ENCODE data around the gene ODF4.
"Not testable (repeated sequence)": the region's sequence is repeated elsewhere in the genome, so short reads cannot be mapped to it uniquely, and the experiment has no call there.

The ODF4 gene

DNA sequence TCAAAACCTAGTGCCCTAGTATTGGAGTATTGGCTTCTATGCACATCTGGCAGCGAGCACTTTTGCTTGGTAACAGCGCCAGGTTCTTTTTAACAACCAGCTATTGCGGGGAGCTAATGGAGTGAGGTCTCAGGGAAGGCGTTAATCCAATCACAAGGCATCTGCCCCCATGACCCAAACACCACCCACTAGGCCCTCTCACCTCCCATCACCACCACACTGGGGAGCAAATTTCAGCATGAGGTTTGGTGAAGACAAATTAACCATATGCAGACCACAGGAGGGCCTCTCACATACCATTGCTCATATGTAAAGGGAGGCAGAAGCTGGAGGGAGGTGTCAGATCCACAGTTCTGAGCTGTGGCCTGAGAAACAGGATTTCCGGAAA lies 893 bp upstream of the ODF4 start:
- TF ChIP-seq, protein P1, sequence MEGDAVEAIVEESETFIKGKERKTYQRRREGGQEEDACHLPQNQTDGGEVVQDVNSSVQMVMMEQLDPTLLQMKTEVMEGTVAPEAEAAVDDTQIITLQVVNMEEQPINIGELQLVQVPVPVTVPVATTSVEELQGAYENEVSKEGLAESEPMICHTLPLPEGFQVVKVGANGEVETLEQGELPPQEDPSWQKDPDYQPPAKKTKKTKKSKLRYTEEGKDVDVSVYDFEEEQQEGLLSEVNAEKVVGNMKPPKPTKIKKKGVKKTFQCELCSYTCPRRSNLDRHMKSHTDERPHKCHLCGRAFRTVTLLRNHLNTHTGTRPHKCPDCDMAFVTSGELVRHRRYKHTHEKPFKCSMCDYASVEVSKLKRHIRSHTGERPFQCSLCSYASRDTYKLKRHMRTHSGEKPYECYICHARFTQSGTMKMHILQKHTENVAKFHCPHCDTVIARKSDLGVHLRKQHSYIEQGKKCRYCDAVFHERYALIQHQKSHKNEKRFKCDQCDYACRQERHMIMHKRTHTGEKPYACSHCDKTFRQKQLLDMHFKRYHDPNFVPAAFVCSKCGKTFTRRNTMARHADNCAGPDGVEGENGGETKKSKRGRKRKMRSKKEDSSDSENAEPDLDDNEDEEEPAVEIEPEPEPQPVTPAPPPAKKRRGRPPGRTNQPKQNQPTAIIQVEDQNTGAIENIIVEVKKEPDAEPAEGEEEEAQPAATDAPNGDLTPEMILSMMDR (IDR thresholded peaks at IDR 0.05): no peak
- H3K36me3 ChIP-seq: no peaks in the 10 kb centered on the region
- H3K27me3 ChIP-seq: peaks cover 8% of the 10 kb centered on the region
- H3K9me3 ChIP-seq: no peaks in the 10 kb centered on the region
- H3K4me1 ChIP-seq (ENCODE audit: control insufficient read depth in 1 of 2, insufficient read depth in 1 of 2, low read depth in 1 of 2, low read length in 1 of 2): peaks cover 10 to 11% of the 10 kb centered on the region in 2 experiments
- H3K27ac ChIP-seq: no peak overlapping the region
- no peak overlapping the region for H3K4me3 ChIP-seq (ENCODE audit: low read depth in 1 of 2, low read length in 1 of 2)

DNA sequence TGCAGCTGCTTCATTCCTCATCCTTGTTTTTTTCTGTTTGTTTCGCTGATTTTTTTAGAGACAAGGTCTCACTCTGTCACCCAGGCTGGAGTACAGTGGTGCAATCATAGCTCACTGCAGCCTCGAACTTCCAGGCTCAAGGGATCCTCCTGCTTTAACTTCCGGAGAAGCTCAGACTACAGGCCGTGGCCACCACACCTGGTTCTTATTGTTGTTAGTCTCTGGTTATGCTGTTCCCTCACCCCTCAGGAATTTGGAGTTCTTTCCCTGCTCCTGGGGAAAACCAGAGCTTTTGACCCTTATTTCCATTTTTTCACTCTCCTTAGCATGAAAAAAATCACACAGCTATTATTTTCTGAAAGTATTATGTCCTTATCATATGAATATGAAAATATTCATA lies 1.8 kb downstream of the ODF4 start:
- Histone ChIP-seq H3K9me3 (no peaks in the 10 kb centered on the region), H3K4me1 (ENCODE audit: control insufficient read depth in 1 of 2, insufficient read depth in 1 of 2, low read depth in 1 of 2, low read length in 1 of 2) (peaks cover 10 to 11% of the 10 kb centered on the region in 2 experiments), H3K27me3 (peaks cover 22% of the 10 kb centered on the region), H3K27ac (no peak overlapping the region), H3K4me3 (ENCODE audit: low read depth in 1 of 2, low read length in 1 of 2) (no peak overlapping the region), H3K36me3 (no peaks in the 10 kb centered on the region)
- TF ChIP-seq, protein P1 (IDR thresholded peaks at IDR 0.05): no peak

GRCh38 chr17:8345052-8345690 lies 5.5 kb downstream of the ODF4 start:
- TF ChIP-seq, protein P1 (IDR thresholded peaks at IDR 0.05): no peak
- no peaks in the 10 kb centered on the region for H3K9me3 ChIP-seq
- no peaks in the 10 kb centered on the region for H3K36me3 ChIP-seq
- H3K4me3 ChIP-seq (ENCODE audit: low read depth in 1 of 2, low read length in 1 of 2): no peak overlapping the region
- peaks cover 33% of the 10 kb centered on the region for H3K27me3 ChIP-seq
- no peaks in the 10 kb centered on the region for H3K4me1 ChIP-seq (ENCODE audit: control insufficient read depth in 1 of 2, insufficient read depth in 1 of 2, low read depth in 1 of 2, low read length in 1 of 2)
- H3K27ac ChIP-seq: no peak overlapping the region

GRCh38 chr17:8345951-8346665 lies 6.5 kb downstream of the ODF4 start:
- Histone ChIP-seq H3K36me3 (no peaks in the 10 kb centered on the region), H3K4me1 (ENCODE audit: control insufficient read depth in 1 of 2, insufficient read depth in 1 of 2, low read depth in 1 of 2, low read length in 1 of 2) (no peaks in the 10 kb centered on the region), H3K9me3 (no peaks in the 10 kb centered on the region), H3K27me3 (peaks cover 33% of the 10 kb centered on the region), H3K4me3 (ENCODE audit: low read depth in 1 of 2, low read length in 1 of 2) (no peak overlapping the region), H3K27ac (no peak overlapping the region)
- TF ChIP-seq, protein P1 (IDR thresholded peaks at IDR 0.05): no peak

DNA sequence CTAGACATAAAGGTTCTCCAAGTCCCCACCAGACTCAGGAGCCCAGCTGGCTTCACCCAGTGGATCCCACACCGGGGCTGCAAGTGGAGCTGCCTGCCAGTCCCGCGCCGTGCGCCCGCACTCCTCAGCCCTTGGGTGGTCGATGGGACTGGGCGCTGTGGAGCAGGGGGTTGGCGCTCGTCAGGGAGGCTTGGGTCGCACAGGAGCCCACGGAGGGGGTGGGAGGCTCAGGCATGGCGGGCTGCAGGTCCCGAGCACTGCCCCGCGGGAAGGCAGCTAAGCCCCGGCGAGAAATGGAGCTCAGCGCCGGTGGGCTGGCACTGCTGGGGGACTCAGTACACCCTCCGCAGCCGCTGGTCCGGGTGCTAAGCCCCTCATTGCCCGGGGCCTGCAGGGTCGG lies 7.4 kb downstream of the ODF4 start:
- H3K4me1 ChIP-seq (ENCODE audit: control insufficient read depth in 1 of 2, insufficient read depth in 1 of 2, low read depth in 1 of 2, low read length in 1 of 2); H3K27ac ChIP-seq; H3K4me3 ChIP-seq (ENCODE audit: low read depth in 1 of 2, low read length in 1 of 2); H3K36me3 ChIP-seq; H3K9me3 ChIP-seq: not testable (repeated sequence)
- H3K27me3 ChIP-seq: peaks cover 33% of the 10 kb centered on the region

DNA sequence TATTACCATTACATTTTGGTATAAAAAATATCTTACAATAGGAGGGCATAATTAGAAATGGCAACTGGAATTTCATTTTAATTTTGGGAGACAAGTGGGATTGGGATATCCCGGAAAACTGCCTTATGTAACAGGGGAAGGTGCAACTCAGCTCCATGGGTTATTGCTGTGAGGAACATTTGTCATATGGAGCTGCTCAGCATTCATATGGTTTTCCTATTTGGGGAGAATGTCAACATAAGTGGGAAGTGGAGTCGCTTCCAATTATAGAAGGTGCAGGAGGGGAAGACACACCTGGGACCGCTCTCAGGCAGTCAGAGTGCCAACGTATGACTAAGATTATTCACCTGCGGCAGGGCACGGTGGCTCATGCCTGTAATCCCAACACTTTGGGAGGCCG lies 10.7 kb downstream of the ODF4 start:
- Histone ChIP-seq H3K36me3 (no peaks in the 10 kb centered on the region), H3K9me3 (no peaks in the 10 kb centered on the region), H3K4me3 (ENCODE audit: low read depth in 1 of 2, low read length in 1 of 2) (no peak overlapping the region), H3K27ac (no peak overlapping the region), H3K27me3 (peaks cover 30% of the 10 kb centered on the region), H3K4me1 (ENCODE audit: control insufficient read depth in 1 of 2, insufficient read depth in 1 of 2, low read depth in 1 of 2, low read length in 1 of 2) (no peaks in the 10 kb centered on the region)
- TF ChIP-seq, protein P1 (IDR thresholded peaks at IDR 0.05): no peak
